Thymus (tissue), 11 donors: ENCODE data around the gene CLIC4. TPM values are rescaled to one million over a fixed set of nuclear protein-coding genes. Genes with fewer than 3 reads are reported as not detected.
"Not testable (repeated sequence)": the region's sequence is repeated elsewhere in the genome, so short reads cannot be mapped to it uniquely, and the experiment has no call there.

Source experiments
- DNase-seq, 9 donors: peaks; one replicate each; pipeline ENCODE4 v3.0.0-alpha.2; 2013; ENCODE audit warnings: low spot score in 9 of 9, low read depth in 6 of 9, missing footprints in 1 of 9
- H3K27ac ChIP-seq, 2 donors: one replicate each; pipeline ENCODE4 v1.5.1; 2013; ENCODE audit warnings: control low read depth in 1 of 2, low read depth in 1 of 2, low read length in 1 of 2, mild to moderate bottlenecking in 1 of 2, moderate library complexity in 1 of 2
- H3K27me3 ChIP-seq, 2 donors: one replicate each; pipeline ENCODE4 v1.5.1; 2013; ENCODE audit warnings: low read length in 1 of 2; ENCODE audit not compliant: control insufficient read depth in 2 of 2, insufficient read depth in 1 of 2
- H3K36me3 ChIP-seq, 2 donors: one replicate each; pipeline ENCODE4 v1.5.1; 2013; ENCODE audit warnings: low read length in 1 of 2, mild to moderate bottlenecking in 1 of 2, moderate library complexity in 1 of 2; ENCODE audit not compliant: control insufficient read depth in 2 of 2, insufficient read depth in 2 of 2
- H3K4me1 ChIP-seq, 2 donors: one replicate each; pipeline ENCODE4 v1.5.1; 2013; ENCODE audit warnings: low read length in 2 of 2; ENCODE audit not compliant: control insufficient read depth in 2 of 2, insufficient read depth in 2 of 2
- H3K4me3 ChIP-seq, 2 donors: one replicate each; pipeline ENCODE4 v1.5.1; 2013; ENCODE audit warnings: low read length in 2 of 2, control low read depth in 1 of 2, mild to moderate bottlenecking in 1 of 2
- H3K9me3 ChIP-seq, 2 donors: one replicate each; pipeline ENCODE4 v1.5.1; 2013; ENCODE audit warnings: low read length in 1 of 2, mild to moderate bottlenecking in 1 of 2; ENCODE audit not compliant: control insufficient read depth in 2 of 2, insufficient read depth in 1 of 2
- WGBS: extraction: QIAGEN DNeasy Blood & Tissue Kit; methylation state at CpG from one replicate; pipeline ENCODE4 v1.1.7; 2013; 5-methylcytosine and 5-hydroxymethylcytosine counted together
- polyA plus RNA-seq: library from polyadenylated mRNA; stranded (reverse); fragments of 200-250 nt; gene quantifications from one replicate; pipeline ENCODE4 v1.2.3, GENCODE V29; 2013
- total RNA-seq: library from RNA; stranded (reverse); fragments of 120-200 nt; gene quantifications from one replicate; pipeline ENCODE4 v1.2.4, GENCODE V29; 2013
- donor health status: healthy.

The CLIC4 gene
- total and polyA plus RNA-seq, 2 donors, result 29.9 to 96.5 TPM

DNA sequence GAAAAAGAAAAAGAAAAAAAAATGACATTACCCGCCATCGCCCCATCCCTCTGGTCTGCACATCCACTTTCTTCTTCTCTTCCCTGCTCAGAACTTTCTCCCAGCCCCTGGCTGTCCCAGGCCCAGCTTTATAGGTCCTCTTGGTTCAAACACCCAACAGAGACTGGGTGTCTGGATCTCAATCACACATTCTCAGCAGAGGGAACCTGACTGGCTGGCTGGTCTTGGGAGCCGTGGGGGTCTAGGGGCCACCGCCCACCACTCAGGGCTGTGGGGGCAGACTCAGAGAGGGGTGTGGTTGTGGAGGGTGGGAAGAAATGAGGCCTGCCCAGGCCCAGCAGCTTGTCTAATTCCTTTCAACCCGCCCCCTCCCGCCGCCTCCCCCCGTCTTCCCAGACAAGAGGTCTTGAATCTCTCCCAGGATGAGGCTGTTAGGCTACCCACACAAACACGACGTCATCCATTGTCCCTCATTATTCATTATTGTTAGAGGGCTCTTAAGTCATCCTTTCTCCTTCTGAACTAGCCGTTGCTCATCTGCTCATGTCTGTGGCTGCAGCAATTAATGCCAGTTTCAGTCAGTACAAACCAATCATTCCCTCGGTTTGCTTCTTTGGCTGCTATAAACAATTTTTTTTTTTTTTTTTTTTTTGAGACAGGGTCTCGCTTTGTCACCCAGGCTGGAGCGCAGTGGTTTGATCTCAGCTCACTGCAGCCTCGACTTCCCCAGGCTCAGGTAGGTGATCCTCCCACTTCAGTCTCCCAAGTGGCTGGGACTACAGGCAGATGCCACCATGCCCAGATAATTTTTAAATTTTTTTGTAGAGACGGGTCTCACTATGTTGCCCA is 40.6 kb upstream of the CLIC4 start:
- Histone ChIP-seq H3K27ac (no peak overlapping the region), H3K27me3 (no peaks in the 10 kb centered on the region), H3K9me3 (peaks cover 0 to 3% of the 10 kb centered on the region in 2 donors), H3K4me1 (peaks cover 0 to 10% of the 10 kb centered on the region in 2 donors), H3K4me3 (no peak overlapping the region), H3K36me3 (no peaks in the 10 kb centered on the region)
- no peak for DNase-seq
- WGBS, result 96% methylated on average over 16 of the region's 16 CpGs

DNA sequence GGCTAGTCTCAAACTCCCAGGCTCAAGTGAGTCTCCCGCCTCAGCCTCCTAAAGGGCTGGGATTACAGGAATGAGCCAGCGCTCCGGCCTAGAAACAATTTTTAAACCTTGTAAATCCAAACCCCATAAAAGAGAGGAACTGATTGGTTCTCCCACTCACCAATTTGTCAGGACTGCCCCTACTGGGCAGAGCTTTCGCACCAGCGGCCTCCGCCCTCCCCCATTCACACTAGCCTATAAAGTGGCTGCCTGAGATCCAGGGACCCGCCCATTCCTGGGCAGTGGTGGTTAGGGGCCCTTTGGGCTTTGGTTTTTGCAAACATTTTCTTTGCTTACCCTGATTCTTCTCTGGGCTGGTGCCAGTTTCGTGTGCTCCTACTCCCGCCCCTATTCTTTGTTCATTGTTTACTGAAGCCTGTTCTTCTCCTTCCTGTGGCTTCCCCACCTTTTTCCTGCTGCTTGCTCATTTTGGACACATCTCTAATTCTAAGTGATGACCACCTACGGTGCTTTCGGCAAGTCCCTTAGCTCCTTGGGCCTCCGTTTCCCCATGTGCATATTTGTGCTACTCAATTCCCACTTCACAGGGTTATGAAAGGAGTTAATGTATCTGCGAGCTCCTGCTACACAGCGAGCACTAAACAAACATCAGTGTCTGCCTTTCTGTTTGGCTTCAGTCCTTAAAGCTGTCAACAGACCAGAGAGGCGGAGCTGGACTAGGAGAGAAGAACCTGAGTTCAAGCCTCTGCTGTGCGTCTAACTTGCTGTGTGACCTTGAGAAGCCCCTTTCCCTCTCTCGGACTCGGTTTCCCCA is 39.8 kb upstream of the CLIC4 start:
- WGBS, result 50% methylated on average over 18 of the region's 18 CpGs
- no peak overlapping the region for H3K4me3 ChIP-seq

GRCh38 chr1:24706074-24706389 is 39.2 kb upstream of the CLIC4 start:
- not testable (repeated sequence) for H3K4me3 ChIP-seq, DNase-seq, H3K4me1 ChIP-seq, H3K36me3 ChIP-seq, H3K27me3 ChIP-seq, H3K27ac ChIP-seq, H3K9me3 ChIP-seq
- WGBS, result 96% methylated on average over 9 of the region's 9 CpGs

More for the DNA sequence above, 39.8 kb upstream of the CLIC4 start:
- H3K4me1 ChIP-seq, result peaks cover 0 to 10% of the 10 kb centered on the region in 2 donors
- peak overlapping the region in 1 of 2 donors; percentile 33 for H3K27ac ChIP-seq
- peaks cover 0 to 3% of the 10 kb centered on the region in 2 donors for H3K9me3 ChIP-seq
- H3K27me3 ChIP-seq, result no peaks in the 10 kb centered on the region
- peak in 5 of 9 donors; percentile 22 to 68 (median 32) for DNase-seq
- no peaks in the 10 kb centered on the region for H3K36me3 ChIP-seq

GRCh38 chr1:24707687-24708086 is 37.6 kb upstream of the CLIC4 start:
- no peak for DNase-seq

DNA sequence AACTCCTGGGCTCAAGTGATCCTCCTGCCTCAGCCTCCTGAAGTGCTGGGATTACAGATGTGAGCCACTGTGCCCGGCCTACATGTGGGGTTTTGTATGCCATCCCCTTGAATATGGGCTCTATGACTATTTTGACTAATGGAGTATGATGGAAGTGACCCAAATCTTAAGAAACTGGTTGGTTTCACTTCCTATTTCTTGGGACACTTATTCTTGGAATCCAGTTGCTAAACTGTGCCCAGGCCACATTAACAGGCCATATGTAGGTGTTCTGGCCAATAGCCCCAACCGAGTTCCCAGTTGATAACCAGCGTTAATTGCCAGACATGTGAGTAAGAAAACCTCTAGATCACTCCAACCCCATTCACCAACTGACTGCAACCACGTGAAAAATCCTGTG is 36.3 kb upstream of the CLIC4 start:
- Histone ChIP-seq H3K9me3 (peaks cover 0 to 3% of the 10 kb centered on the region in 2 donors), H3K27ac (no peak overlapping the region), H3K4me1 (peaks cover 0 to 10% of the 10 kb centered on the region in 2 donors), H3K27me3 (no peaks in the 10 kb centered on the region), H3K4me3 (no peak overlapping the region), H3K36me3 (no peaks in the 10 kb centered on the region)
- 78% methylated on average over 4 of the region's 4 CpGs for WGBS
- no peak for DNase-seq

More at GRCh38 chr1:24707687-24708086, 37.6 kb upstream of the CLIC4 start:
- Histone ChIP-seq H3K4me1 (peaks cover 0 to 10% of the 10 kb centered on the region in 2 donors), H3K9me3 (peaks cover 0 to 3% of the 10 kb centered on the region in 2 donors), H3K27me3 (no peaks in the 10 kb centered on the region), H3K4me3 (no peak overlapping the region), H3K27ac (no peak overlapping the region), H3K36me3 (no peaks in the 10 kb centered on the region)
- WGBS, result 96% methylated on average over 3 of the region's 4 CpGs

- H3K27ac ChIP-seq, result no peak overlapping the region
- no peaks in the 10 kb centered on the region for H3K27me3 ChIP-seq
- no peaks in the 10 kb centered on the region for H3K36me3 ChIP-seq
- DNase-seq, result no peak
- H3K9me3 ChIP-seq, result peaks cover 0 to 3% of the 10 kb centered on the region in 2 donors
- no peak overlapping the region for H3K4me3 ChIP-seq
- peaks cover 0 to 10% of the 10 kb centered on the region in 2 donors for H3K4me1 ChIP-seq
- 82% methylated on average over 5 of the region's 5 CpGs for WGBS
Observed at GRCh38 chr1:24709791-24710441, 35.3 kb upstream of the CLIC4 start.

- Histone ChIP-seq H3K9me3 (no peaks in the 10 kb centered on the region), H3K4me1 (no peaks in the 10 kb centered on the region), H3K4me3 (no peak overlapping the region), H3K27me3 (no peaks in the 10 kb centered on the region), H3K36me3 (no peaks in the 10 kb centered on the region), H3K27ac (no peak overlapping the region)
- WGBS, result 97% methylated on average over 4 of the region's 4 CpGs
- DNase-seq, result no peak
Observed at GRCh38 chr1:24711329-24711728, 33.9 kb upstream of the CLIC4 start.

GRCh38 chr1:24713176-24713575 is 32.1 kb upstream of the CLIC4 start:
- WGBS, result 97% methylated on average over 4 of the region's 4 CpGs
- no peak for DNase-seq
- no peaks in the 10 kb centered on the region for H3K9me3 ChIP-seq
- no peaks in the 10 kb centered on the region for H3K27me3 ChIP-seq
- H3K4me1 ChIP-seq, result no peaks in the 10 kb centered on the region
- H3K4me3 ChIP-seq, result no peak overlapping the region
- H3K36me3 ChIP-seq, result no peaks in the 10 kb centered on the region
- H3K27ac ChIP-seq, result no peak overlapping the region

DNA sequence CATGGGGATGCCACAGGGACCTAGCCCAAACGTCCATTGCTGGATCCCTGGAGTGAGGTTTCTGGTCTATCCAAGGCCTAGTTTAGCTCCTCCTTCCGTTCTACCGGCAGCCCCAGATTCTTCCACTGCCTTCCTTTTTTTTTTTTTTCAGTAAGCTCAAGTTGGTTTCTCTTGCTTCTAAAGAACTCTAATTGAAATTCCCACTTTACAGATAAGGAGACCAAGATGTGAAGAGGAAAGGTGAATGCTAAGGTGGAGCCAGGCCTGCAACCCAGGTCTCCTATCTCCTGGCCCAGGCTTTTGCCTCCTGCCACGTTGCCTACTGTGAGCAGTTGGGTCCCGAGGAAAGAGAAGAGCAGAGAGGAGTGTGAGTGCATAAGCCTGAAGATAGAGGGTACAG is 31.5 kb upstream of the CLIC4 start:
- Histone ChIP-seq H3K27me3 (no peaks in the 10 kb centered on the region), H3K4me1 (no peaks in the 10 kb centered on the region), H3K9me3 (no peaks in the 10 kb centered on the region), H3K36me3 (no peaks in the 10 kb centered on the region), H3K27ac (no peak overlapping the region), H3K4me3 (no peak overlapping the region)
- DNase-seq, result no peak
- 89% methylated on average over 5 of the region's 5 CpGs for WGBS
